Measurements from ENCODE around the gene MYO19.
A peak's percentile ranks its signal among the peaks of the same experiment; 100 is the strongest.

DNA sequence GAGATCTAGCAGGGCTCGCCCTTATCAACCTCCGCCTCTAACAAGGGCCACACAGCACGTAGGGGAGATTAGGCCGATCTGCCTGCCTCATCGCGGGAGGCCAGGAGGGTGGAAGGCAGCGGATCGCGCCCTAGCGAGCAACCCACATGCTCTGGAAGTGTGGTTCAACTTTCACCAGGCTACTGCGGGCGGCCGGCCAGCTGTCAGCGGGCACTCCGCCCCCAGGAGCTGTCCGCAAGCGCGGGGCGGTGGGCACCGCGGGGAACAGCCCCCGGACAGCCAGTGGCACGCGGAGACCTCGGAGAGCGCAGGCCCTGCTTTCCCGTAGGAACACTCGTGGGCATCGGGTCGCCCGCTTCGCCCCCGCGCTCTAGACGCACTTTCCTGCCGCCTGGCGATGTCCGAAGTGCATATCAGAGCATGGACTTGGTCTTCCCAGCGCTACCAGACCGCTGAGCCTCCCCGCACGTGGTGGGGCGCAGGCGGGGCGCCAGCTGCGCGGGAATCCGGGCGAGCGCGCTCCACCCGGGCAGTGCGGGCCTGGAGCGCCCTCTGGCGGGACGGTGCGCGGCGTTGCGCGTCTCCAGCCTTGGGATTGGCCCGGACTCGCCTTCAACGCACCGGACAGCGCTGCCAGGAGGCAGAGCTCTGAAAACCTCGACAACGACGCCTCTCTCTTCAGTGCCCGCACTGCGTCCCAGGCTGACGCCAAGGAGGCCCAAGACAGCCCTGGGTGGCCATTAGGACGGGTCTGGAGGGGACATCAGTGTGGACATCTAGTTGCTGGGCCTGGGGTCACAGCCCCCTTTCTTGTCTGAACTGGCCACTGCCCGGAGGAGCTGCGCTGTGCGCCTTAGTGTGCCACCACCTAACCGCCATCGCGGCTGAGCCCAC is 51.8 kb downstream of the MYO19 start:
- TF ChIP-seq, protein P1, sequence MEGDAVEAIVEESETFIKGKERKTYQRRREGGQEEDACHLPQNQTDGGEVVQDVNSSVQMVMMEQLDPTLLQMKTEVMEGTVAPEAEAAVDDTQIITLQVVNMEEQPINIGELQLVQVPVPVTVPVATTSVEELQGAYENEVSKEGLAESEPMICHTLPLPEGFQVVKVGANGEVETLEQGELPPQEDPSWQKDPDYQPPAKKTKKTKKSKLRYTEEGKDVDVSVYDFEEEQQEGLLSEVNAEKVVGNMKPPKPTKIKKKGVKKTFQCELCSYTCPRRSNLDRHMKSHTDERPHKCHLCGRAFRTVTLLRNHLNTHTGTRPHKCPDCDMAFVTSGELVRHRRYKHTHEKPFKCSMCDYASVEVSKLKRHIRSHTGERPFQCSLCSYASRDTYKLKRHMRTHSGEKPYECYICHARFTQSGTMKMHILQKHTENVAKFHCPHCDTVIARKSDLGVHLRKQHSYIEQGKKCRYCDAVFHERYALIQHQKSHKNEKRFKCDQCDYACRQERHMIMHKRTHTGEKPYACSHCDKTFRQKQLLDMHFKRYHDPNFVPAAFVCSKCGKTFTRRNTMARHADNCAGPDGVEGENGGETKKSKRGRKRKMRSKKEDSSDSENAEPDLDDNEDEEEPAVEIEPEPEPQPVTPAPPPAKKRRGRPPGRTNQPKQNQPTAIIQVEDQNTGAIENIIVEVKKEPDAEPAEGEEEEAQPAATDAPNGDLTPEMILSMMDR (IDR thresholded peaks at IDR 0.05; ENCODE audit: low read depth, low read length, poor library complexity, severe bottlenecking) = peak; percentile 74
- TF ChIP-seq EZH2phosphoT487 (IDR thresholded peaks at IDR 0.05; ENCODE audit: borderline replicate concordance, low read length) = no peak
